T-helper 1 cell treated with Interleukin-12 subunit alpha and Interleukin-12 subunit beta and Interleukin-4 antibody, amounts not matched to agents 30 μg/mL and 1 μg/mL, for 36 hours (primary cell): ENCODE data around the gene ABCC1.

Source experiments
- H3K27ac Mint-ChIP-seq: one replicate; pipeline ENCODE4 v1.8.0; 2021; ENCODE audit warnings: mild to moderate bottlenecking, mixed read lengths
- H3K27me3 Mint-ChIP-seq: one replicate; pipeline ENCODE4 v1.8.0; 2021; ENCODE audit warnings: low read depth, mixed read lengths
- H3K36me3 Mint-ChIP-seq: one replicate; pipeline ENCODE4 v1.8.0; 2021; ENCODE audit warnings: low read depth, mixed read lengths
- H3K4me1 Mint-ChIP-seq: one replicate; pipeline ENCODE4 v1.8.0; 2021; ENCODE audit warnings: low read depth, mixed read lengths
- H3K4me3 Mint-ChIP-seq: one replicate; pipeline ENCODE4 v1.8.0; 2021; ENCODE audit warnings: mild to moderate bottlenecking, moderate library complexity, mixed read lengths
- H3K9me3 Mint-ChIP-seq: one replicate; pipeline ENCODE4 v1.8.0; 2021; ENCODE audit warnings: mixed read lengths

Gene ABCC1

DNA sequence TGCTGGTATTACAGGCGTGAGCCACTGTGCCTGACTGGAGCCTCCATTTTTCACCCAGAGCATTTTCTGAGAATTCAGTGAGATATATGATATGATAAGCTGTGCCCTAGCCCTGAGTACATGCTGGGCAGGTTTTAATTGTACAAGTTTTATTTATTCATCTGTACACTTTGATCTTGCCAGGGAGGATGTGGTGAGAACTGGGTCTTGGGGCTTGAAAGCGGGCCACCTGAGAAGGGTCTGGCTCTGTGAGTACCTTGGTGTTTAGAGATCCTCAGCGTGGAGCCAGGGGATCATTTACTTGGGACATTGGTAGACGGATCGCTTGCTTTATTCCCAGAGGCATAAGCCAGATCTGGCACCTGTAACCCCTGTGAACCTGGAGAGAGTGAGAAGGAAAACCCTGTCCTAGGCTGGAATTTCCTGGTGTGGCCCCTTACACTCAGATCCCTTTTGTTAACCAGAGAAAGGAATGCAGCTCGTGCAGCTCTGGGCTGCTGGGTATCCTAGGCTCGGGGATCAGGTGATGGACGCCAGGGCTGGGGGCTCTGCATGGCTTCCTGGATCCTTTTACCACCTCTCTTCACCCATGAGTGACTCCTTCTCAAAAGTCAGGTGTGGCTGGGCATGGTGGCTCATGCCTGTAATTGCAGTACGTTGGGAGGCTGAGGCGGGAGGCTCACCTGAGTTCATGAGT lies 91.9 kb downstream of the ABCC1 start:
- no peaks in the 10 kb centered on the region for H3K9me3 Mint-ChIP-seq
- H3K36me3 Mint-ChIP-seq, result peaks cover 44% of the 10 kb centered on the region
- H3K4me3 Mint-ChIP-seq, result no peak overlapping the region
- H3K27me3 Mint-ChIP-seq, result no peaks in the 10 kb centered on the region
- peak overlapping the region; percentile 55 for H3K27ac Mint-ChIP-seq
- peaks cover 16% of the 10 kb centered on the region for H3K4me1 Mint-ChIP-seq

- Mint-ChIP-seq H3K4me3 (no peak overlapping the region), H3K36me3 (peaks cover 43% of the 10 kb centered on the region), H3K4me1 (peaks cover 16% of the 10 kb centered on the region), H3K9me3 (no peaks in the 10 kb centered on the region), H3K27ac (no peak overlapping the region), H3K27me3 (no peaks in the 10 kb centered on the region)
These were observed 92.7 kb downstream of the ABCC1 start for GRCh38 chr16:16042076-16042475.

DNA sequence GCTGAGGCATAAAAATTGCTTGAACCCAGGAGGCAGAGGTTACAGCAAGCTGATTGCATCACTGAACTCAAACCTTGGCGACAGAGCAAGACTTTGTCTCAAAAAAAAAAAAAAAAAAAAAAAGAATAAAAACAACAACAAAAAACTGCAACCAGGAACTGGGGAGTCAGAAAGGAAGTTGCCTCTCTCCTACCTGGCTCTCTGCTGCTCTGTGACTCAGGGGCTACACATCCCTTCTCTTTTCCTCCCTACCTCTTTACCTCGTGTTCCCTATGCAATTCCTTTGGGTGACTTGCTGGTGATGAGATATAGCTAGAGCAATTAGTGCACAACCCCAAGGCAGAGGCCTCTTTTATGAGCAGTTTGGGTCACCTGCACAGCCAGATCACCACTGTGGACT lies 95.9 kb downstream of the ABCC1 start:
- Mint-ChIP-seq H3K36me3 (peaks cover 43% of the 10 kb centered on the region), H3K27me3 (no peaks in the 10 kb centered on the region), H3K9me3 (no peaks in the 10 kb centered on the region), H3K4me1 (peaks cover 10% of the 10 kb centered on the region), H3K27ac (peak overlapping the region; percentile 58), H3K4me3 (no peak overlapping the region)

- H3K27ac Mint-ChIP-seq, result peak overlapping the region; percentile 58
- peaks cover 11% of the 10 kb centered on the region for H3K4me1 Mint-ChIP-seq
- no peaks in the 10 kb centered on the region for H3K9me3 Mint-ChIP-seq
- no peak overlapping the region for H3K4me3 Mint-ChIP-seq
- H3K36me3 Mint-ChIP-seq, result peaks cover 44% of the 10 kb centered on the region
- H3K27me3 Mint-ChIP-seq, result no peaks in the 10 kb centered on the region
These were observed 96.5 kb downstream of the ABCC1 start for GRCh38 chr16:16045879-16046278.

DNA sequence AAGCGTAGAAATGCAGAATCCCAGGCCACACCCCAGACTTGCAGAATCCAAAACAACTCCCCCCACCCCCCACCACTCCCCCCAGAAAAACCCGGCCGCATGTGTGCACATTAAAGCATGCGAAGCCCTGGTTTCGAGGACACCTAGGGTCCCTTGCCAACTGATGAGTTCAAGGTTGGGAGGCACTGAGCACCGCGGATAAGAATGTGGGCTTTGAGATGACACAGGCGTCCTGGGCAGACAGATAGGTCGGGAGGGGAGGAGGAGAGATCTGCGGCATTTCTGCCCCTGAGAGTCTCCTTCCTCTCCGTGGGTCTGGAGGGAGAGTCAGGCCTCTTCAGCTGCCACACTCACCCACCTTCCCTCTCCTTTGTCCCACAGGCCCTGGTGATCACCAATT lies 98.3 kb downstream of the ABCC1 start:
- peaks cover 7% of the 10 kb centered on the region for H3K4me1 Mint-ChIP-seq
- H3K9me3 Mint-ChIP-seq, result no peaks in the 10 kb centered on the region
- H3K27me3 Mint-ChIP-seq, result no peaks in the 10 kb centered on the region
- H3K36me3 Mint-ChIP-seq, result peaks cover 41% of the 10 kb centered on the region
- H3K27ac Mint-ChIP-seq, result no peak overlapping the region
- H3K4me3 Mint-ChIP-seq, result no peak overlapping the region

DNA sequence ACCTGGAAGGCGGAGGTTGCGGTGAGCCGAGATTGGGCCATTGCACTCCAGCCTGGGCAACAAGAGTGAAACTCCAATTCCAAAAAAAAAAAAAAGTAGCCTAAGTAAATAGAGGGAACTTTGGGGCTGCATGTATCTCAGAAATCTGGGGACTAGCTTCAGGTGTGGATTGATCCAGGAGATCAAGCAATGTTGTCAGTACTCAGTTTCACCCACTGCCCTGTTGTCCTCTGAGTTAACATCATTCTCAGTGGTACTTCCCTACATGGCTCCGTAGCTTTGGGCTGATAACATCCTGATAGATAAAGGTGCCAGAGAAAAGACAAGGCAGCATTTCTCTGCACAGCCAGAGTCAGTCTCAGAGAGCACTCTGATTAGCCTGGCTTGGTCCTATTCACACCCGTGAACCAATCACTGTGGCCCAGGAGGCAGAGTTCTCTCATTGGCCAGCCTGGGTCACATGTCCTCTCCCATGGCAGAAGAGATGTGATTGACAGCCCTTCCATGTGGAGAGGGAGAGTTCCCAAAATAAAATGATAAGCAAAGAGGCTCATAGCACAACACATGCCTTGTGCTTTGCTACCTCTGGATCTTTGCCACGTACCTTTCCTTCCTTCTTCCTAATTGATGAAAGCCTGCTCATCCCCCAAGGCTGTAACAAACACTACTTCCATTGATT lies 99.6 kb downstream of the ABCC1 start:
- Mint-ChIP-seq H3K27me3 (no peaks in the 10 kb centered on the region), H3K9me3 (no peaks in the 10 kb centered on the region), H3K4me1 (peaks cover 7% of the 10 kb centered on the region), H3K27ac (no peak overlapping the region), H3K4me3 (no peak overlapping the region), H3K36me3 (peaks cover 38% of the 10 kb centered on the region)

DNA sequence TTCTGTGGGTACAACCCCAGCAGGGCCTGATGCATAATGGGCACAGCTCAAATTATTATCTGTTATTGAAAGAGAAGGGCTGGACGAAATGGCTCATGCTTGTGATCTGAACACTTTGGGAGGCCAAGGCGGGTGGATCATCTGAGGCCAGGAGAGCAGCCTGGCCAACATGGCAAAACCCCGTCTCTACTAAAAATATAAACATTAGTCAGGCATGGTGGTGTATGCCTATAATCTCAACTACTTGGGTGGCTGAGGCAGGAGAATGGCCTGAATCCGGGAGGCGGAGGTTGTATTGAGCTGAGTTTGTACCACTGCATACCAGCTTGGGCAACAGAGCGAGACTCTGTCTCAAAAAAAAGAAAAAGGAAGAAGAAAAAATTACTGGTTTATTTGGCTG lies 100.7 kb downstream of the ABCC1 start:
- no peak overlapping the region for H3K4me3 Mint-ChIP-seq
- peaks cover 42% of the 10 kb centered on the region for H3K36me3 Mint-ChIP-seq
- peaks cover 7% of the 10 kb centered on the region for H3K4me1 Mint-ChIP-seq

DNA sequence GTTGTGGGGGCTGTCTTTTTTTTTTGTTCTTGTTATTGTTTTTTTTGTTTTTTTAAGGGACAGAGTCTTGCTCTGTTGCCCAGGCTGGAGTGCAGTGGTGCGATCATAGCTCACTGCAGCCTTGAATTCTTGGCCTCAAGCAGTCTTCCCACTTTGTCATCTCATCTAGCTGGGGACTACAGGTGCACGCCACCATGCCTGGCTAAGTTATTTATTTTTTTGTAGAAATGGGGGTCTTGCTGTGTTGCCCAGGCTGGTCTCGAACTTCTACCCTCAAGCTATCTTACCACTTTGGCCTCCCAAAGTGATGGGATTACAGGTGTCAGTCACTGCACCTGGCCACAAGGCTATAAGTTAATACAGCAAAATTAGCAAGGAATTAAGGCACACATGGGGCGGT lies 101.7 kb downstream of the ABCC1 start:
- Mint-ChIP-seq H3K4me1 (peaks cover 1% of the 10 kb centered on the region), H3K27me3 (no peaks in the 10 kb centered on the region), H3K27ac (no peak overlapping the region), H3K9me3 (no peaks in the 10 kb centered on the region), H3K36me3 (peaks cover 39% of the 10 kb centered on the region), H3K4me3 (no peak overlapping the region)

More for the DNA sequence above, 100.7 kb downstream of the ABCC1 start:
- Mint-ChIP-seq H3K27me3 (no peaks in the 10 kb centered on the region), H3K9me3 (no peaks in the 10 kb centered on the region), H3K27ac (no peak overlapping the region)

DNA sequence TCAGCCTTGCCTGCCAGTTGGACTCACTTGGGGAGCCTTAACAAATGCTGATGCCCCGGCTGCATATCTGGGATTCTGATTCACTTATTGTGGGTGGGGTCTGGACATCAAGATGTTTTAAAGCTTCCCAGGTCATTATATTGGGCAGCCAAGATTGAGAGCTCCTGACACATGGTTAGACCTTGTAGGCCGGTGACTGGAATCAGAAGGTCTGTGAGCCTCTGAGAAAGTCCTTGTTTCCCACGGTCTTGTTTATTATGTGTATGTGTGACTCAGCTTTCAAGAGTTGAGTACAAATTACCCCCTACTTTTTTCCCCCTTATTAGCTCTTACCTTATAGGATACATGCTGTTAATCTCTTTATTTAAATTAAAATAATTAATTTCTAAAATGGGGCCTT lies 103.5 kb downstream of the ABCC1 start:
- no peaks in the 10 kb centered on the region for H3K27me3 Mint-ChIP-seq
- no peaks in the 10 kb centered on the region for H3K9me3 Mint-ChIP-seq
- no peak overlapping the region for H3K27ac Mint-ChIP-seq
- H3K4me1 Mint-ChIP-seq, result peaks cover 7% of the 10 kb centered on the region
- no peak overlapping the region for H3K4me3 Mint-ChIP-seq
- peaks cover 51% of the 10 kb centered on the region for H3K36me3 Mint-ChIP-seq

GRCh38 chr16:16057102-16057501 lies 107.7 kb downstream of the ABCC1 start:
- Mint-ChIP-seq H3K27me3 (no peaks in the 10 kb centered on the region), H3K4me1 (peaks cover 23% of the 10 kb centered on the region), H3K4me3 (no peak overlapping the region), H3K9me3 (no peaks in the 10 kb centered on the region), H3K36me3 (peaks cover 45% of the 10 kb centered on the region), H3K27ac (no peak overlapping the region)

- Mint-ChIP-seq H3K27ac (no peak overlapping the region), H3K9me3 (no peaks in the 10 kb centered on the region), H3K4me3 (no peak overlapping the region), H3K4me1 (peaks cover 34% of the 10 kb centered on the region), H3K36me3 (peaks cover 47% of the 10 kb centered on the region), H3K27me3 (no peaks in the 10 kb centered on the region)
These were observed 109.7 kb downstream of the ABCC1 start for GRCh38 chr16:16059160-16059559.

GRCh38 chr16:16059895-16060590 lies 110.6 kb downstream of the ABCC1 start:
- peaks cover 34% of the 10 kb centered on the region for H3K4me1 Mint-ChIP-seq
- no peaks in the 10 kb centered on the region for H3K9me3 Mint-ChIP-seq
- H3K36me3 Mint-ChIP-seq, result peaks cover 47% of the 10 kb centered on the region
- no peaks in the 10 kb centered on the region for H3K27me3 Mint-ChIP-seq
- H3K27ac Mint-ChIP-seq, result peak overlapping the region; percentile 26
- H3K4me3 Mint-ChIP-seq, result no peak overlapping the region

GRCh38 chr16:16062023-16062937 lies 112.9 kb downstream of the ABCC1 start:
- Mint-ChIP-seq H3K9me3 (no peaks in the 10 kb centered on the region), H3K27ac (peak overlapping the region; percentile 78), H3K4me3 (no peak overlapping the region), H3K4me1 (peaks cover 34% of the 10 kb centered on the region), H3K27me3 (no peaks in the 10 kb centered on the region), H3K36me3 (peaks cover 42% of the 10 kb centered on the region)

DNA sequence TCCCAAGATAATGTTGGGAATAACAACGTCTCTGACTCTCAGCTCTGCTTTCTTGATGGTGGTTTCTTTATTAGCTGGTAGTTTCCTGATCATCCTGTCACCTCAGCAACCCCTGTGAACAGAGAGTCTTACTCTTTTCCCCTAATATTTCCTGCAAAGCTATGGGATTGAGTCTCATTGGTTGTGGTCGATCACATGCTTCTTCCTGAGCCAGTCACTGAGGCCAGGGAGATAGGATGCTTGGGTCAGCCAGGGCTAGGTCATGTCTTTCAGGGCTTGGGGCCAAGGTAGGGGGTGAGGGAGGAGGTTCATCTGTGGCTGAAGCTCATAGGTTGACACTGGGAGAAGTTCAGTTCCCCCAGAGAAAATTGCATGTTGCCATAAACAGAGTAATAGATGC lies 114.3 kb downstream of the ABCC1 start:
- no peaks in the 10 kb centered on the region for H3K9me3 Mint-ChIP-seq
- no peaks in the 10 kb centered on the region for H3K27me3 Mint-ChIP-seq
- peak overlapping the region; percentile 16 for H3K27ac Mint-ChIP-seq
- no peak overlapping the region for H3K4me3 Mint-ChIP-seq
- peaks cover 38% of the 10 kb centered on the region for H3K36me3 Mint-ChIP-seq
- H3K4me1 Mint-ChIP-seq, result peaks cover 24% of the 10 kb centered on the region
